Natural killer cell treated with Interleukin-12 subunit alpha and Interleukin-12 subunit beta and Interleukin-15 and Interleukin-18, amount 100 ng/mL, for 72 hours (primary cell): ENCODE data around the gene PRKCB. TPM values are rescaled to one million over a fixed set of nuclear protein-coding genes. Genes with fewer than 3 reads are reported as not detected.
"Not testable (repeated sequence)": the region's sequence is repeated elsewhere in the genome, so short reads cannot be mapped to it uniquely, and the experiment has no call there.

Experiments used
- ATAC-seq, 2 donors: fragments of 150-1000 bp; cut with Tn5 transposase in 1 of 2; sonication (Bioruptor Pico), chemical (Tn5 transposase) in 1 of 2; 2 replicates each; pipeline ENCODE4 v1.10.0; 2021
- DNase-seq: peaks from one replicate; pipeline ENCODE4 v3.0.0; 2022; ENCODE audit warnings: low spot score
- H3K27ac Mint-ChIP-seq, 2 donors: 1 replicate in 1 of 2; 2 replicates in 1 of 2; pipeline ENCODE4 v1.8.0; 2022; ENCODE audit warnings: mixed read lengths in 2 of 2, mild to moderate bottlenecking in 1 of 2, moderate library complexity in 1 of 2
- H3K27me3 Mint-ChIP-seq, 2 donors: 1 replicate in 1 of 2; 2 replicates in 1 of 2; pipeline ENCODE4 v1.8.0; 2022; ENCODE audit warnings: mixed read lengths in 2 of 2
- H3K36me3 Mint-ChIP-seq: one replicate; pipeline ENCODE4 v1.8.0; 2022; ENCODE audit warnings: mixed read lengths
- H3K4me1 Mint-ChIP-seq, 2 donors: 1 replicate in 1 of 2; 2 replicates in 1 of 2; pipeline ENCODE4 v1.8.0; 2022; ENCODE audit warnings: low read depth in 2 of 2, mixed read lengths in 2 of 2, mild to moderate bottlenecking in 1 of 2
- H3K4me3 Mint-ChIP-seq: one replicate; pipeline ENCODE4 v1.8.0; 2022; ENCODE audit warnings: mixed read lengths
- H3K9me3 Mint-ChIP-seq: 2 replicates; pipeline ENCODE4 v1.8.0; 2022; ENCODE audit warnings: mixed read lengths
- total RNA-seq, 2 donors: library from RNA; stranded (reverse); gene quantifications; one replicate each; pipeline ENCODE4 v1.2.3, GENCODE V29; 2022

Gene PRKCB
- total RNA-seq, 2 donors from 2014 or later: 193 to 273 TPM

DNA sequence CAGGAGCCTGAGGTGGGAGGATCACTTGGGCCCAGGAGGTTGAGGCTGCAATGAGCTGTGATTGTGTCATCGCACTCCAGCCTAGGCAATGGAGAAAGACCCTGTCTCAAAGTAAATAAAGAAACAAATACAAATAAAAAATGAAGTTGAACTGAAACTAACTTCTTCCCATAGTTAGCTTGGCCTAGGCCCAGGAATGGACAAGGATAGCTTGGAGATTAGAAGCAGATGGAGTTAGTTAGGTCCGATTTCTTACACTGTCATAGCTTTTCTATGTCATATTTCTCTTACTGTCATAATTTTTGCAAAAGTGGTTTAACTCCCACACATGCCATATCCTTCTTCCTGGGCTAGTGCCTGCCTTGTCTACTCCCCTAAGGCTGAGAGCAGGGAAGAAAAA lies 265.6 kb downstream of the PRKCB start:
- H3K27me3 Mint-ChIP-seq: no peaks in the 10 kb centered on the region

GRCh38 chr16:24102209-24102660 lies 266.5 kb downstream of the PRKCB start:
- no peaks in the 10 kb centered on the region for H3K9me3 Mint-ChIP-seq
- ATAC-seq (no peak), DNase-seq (no peak)
- peaks cover 13 to 21% of the 10 kb centered on the region in 2 donors for H3K4me1 Mint-ChIP-seq
- peaks cover 8% of the 10 kb centered on the region for H3K36me3 Mint-ChIP-seq
- H3K4me3 Mint-ChIP-seq: no peak overlapping the region
- H3K27me3 Mint-ChIP-seq: no peaks in the 10 kb centered on the region
- peak overlapping the region in 1 of 2 donors; percentile 64 for H3K27ac Mint-ChIP-seq

More for the DNA sequence above, 265.6 kb downstream of the PRKCB start:
- no peaks in the 10 kb centered on the region for H3K9me3 Mint-ChIP-seq
- H3K4me1 Mint-ChIP-seq: peaks cover 13 to 21% of the 10 kb centered on the region in 2 donors
- peaks cover 11% of the 10 kb centered on the region for H3K36me3 Mint-ChIP-seq
- no peak for ATAC-seq
- H3K27ac Mint-ChIP-seq: peak overlapping the region in 1 of 2 donors; percentile 3
- DNase-seq: no peak
- no peak overlapping the region for H3K4me3 Mint-ChIP-seq

DNA sequence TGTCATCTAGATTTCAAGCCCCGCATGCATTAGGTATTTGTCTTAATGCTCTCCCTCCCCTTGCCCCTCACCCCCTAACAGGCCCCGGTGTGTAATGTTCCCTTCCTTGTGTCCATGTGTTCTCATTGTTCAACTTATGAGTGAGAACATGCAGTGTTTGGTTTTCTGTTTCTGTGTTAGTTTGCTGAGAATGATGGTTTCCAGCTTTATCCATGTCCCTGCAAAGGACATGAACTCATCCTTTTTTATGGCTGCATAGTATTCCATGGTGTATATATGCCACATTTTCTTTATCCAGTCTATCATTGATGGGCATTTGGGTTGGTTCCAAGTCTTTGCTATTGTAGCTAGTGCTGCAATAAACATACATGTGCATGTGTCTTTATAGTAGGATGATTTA lies 269.7 kb downstream of the PRKCB start:
- H3K9me3 Mint-ChIP-seq, ATAC-seq, H3K36me3 Mint-ChIP-seq, H3K4me3 Mint-ChIP-seq, H3K27me3 Mint-ChIP-seq, DNase-seq, H3K27ac Mint-ChIP-seq: not testable (repeated sequence)
- peaks cover 6 to 15% of the 10 kb centered on the region in 2 donors for H3K4me1 Mint-ChIP-seq

DNA sequence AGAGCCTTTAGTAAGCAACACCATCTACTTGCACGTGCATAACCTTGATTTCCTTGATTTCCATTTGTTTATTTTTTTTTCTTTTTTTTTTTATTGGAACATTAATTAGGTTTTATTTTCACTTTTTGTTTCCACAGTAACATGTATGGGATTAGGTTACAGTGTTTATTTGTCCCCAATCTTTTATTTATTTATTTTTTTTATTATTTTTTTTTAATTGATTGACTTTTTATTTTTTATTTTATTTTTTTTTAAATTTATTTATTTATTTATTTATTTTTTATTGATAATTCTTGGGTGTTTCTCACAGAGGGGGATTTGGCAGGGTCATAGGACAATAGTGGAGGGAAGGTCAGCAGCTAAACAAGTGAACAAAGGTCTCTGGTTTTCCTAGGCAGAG lies 272.3 kb downstream of the PRKCB start:
- not testable (repeated sequence) for H3K4me3 Mint-ChIP-seq, ATAC-seq, H3K27ac Mint-ChIP-seq, DNase-seq, H3K4me1 Mint-ChIP-seq, H3K9me3 Mint-ChIP-seq, H3K36me3 Mint-ChIP-seq, H3K27me3 Mint-ChIP-seq

DNA sequence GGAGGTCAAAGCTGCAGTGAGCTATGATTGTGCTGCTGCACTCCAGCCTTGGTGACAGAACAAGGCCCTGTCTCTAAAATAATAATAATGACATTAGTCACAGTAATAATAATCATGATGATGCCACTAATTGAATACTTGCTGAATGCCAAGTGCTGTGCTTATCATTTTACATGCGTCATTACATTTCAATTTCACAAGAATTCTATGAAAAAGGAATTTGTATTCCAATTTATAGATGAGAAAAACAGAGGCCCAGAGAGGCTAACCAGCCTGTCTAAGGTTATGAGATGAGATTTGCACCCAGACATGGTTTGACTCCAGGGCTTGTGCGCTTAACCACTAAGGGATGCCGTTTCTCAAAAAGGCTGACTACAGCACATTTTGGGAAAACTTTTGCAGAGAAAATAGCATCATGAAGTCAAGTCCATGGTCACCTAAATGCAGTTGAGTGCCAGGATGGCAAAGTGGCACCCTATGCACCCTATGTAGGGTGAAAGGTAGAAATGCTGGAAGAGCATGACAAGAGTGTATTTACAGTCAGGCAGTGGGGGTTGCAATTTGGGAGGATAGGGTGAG lies 276.0 kb downstream of the PRKCB start:
- no peak overlapping the region for H3K27ac Mint-ChIP-seq
- ATAC-seq: no peak

DNA sequence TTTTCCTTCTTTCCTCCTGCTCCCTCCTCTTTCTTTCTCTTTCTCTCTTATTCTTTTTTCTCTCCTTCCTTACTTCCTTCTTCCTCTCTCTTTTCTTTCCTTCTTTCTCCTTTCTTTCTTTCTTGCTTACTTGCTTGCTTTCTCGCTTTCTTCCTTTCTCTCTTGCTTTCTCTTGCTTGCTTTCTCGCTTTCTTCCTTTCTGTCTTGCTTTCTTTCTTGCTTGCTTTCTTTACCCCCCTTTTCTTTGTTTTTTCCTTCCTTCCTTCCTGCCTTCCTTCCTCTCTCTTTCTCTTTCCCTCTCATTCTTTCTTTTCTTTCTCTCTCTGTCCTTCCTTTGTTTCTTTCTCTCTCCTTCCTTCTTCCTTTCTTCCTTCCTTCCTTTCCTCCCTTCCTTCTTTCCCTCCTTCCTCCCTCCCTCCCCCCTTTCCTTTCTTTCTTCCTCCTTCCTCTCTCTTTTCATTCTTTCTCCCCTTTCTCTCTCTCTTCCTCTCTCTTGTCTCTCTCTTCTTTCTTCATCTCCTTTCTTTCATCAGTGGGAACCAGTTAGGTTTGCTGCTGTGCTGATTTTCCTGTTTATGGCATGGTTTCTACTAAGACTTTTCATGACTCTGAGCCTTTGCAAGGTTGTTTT lies 277.4 kb downstream of the PRKCB start:
- H3K4me3 Mint-ChIP-seq: no peak overlapping the region
- DNase-seq (no peak), ATAC-seq (no peak)
- H3K4me1 Mint-ChIP-seq: peaks cover 9 to 16% of the 10 kb centered on the region in 2 donors
- H3K9me3 Mint-ChIP-seq: no peaks in the 10 kb centered on the region
- H3K36me3 Mint-ChIP-seq: peaks cover 22% of the 10 kb centered on the region
- peak overlapping the region in 1 of 2 donors; percentile 6 for H3K27ac Mint-ChIP-seq
- H3K27me3 Mint-ChIP-seq: no peaks in the 10 kb centered on the region

More for the DNA sequence above, 276.0 kb downstream of the PRKCB start:
- H3K9me3 Mint-ChIP-seq: no peaks in the 10 kb centered on the region
- no peaks in the 10 kb centered on the region for H3K27me3 Mint-ChIP-seq
- no peak overlapping the region for H3K4me3 Mint-ChIP-seq
- H3K36me3 Mint-ChIP-seq: peaks cover 22% of the 10 kb centered on the region
- no peak for DNase-seq
- H3K4me1 Mint-ChIP-seq: peaks cover 9 to 16% of the 10 kb centered on the region in 2 donors

DNA sequence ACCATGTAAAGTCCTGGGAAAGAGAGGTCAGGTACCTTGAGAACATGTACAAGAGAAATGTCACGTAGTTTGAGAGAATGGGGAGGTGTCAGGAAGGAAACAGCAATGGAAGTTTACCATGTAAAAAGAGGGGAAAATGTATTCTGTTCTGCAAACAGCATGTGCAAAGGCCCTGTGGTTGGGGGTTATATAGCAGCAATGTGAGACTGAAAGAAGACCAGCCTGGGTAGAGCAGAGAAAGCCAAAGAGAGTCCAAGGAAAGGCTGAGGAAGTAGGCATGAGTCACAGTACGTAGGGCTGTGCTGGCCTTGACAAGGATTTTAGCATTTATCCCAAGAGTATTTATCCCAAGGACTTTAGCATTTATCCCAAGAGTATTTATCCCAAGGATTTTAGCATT lies 279.1 kb downstream of the PRKCB start:
- H3K9me3 Mint-ChIP-seq: no peaks in the 10 kb centered on the region
- ATAC-seq (no peak), DNase-seq (no peak)
- peaks cover 9 to 16% of the 10 kb centered on the region in 2 donors for H3K4me1 Mint-ChIP-seq
- H3K27ac Mint-ChIP-seq: no peak overlapping the region
- no peaks in the 10 kb centered on the region for H3K27me3 Mint-ChIP-seq
- H3K36me3 Mint-ChIP-seq: peaks cover 22% of the 10 kb centered on the region
- no peak overlapping the region for H3K4me3 Mint-ChIP-seq

DNA sequence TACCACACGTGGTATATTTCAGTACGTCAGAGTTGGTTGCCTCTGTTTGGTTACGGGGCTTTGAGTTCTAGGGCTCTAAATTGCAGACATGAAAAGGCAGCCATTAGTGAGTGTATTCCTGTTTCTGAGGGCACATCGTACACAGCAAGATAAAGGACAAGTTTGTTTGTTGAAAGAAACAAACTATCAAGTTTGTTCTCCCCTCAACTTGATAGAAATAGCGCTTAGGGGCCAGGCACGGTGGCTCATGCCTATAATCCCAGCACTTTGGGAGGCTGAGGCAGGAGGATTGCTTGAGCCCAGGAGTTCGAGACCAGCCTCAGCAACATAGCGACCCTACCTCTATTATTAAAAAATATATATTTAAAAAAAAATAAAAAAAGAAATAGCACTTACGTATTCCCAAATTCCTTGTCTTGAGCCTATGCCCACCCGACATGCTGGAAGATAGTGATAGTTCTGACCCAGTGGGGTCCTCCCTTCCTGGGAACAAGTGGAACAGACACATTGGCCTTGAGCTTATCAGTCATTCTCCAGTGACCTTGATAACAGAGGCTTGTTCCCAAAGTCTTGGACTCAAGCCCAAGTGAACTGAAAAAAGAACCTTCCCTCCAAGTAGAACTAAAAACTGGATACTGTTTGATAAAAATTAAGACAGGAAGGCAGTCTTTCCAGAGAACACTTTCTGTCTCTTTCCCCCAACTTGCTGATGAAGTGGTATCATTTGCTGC lies 280.4 kb downstream of the PRKCB start:
- Mint-ChIP-seq H3K36me3 (peaks cover 28% of the 10 kb centered on the region), H3K27ac (no peak overlapping the region), H3K9me3 (no peaks in the 10 kb centered on the region), H3K4me3 (no peak overlapping the region), H3K4me1 (peaks cover 9 to 20% of the 10 kb centered on the region in 2 donors), H3K27me3 (no peaks in the 10 kb centered on the region)
- DNase-seq (no peak), ATAC-seq (no peak)

GRCh38 chr16:24116989-24117388 lies 281.2 kb downstream of the PRKCB start:
- peaks cover 28% of the 10 kb centered on the region for H3K36me3 Mint-ChIP-seq
- H3K9me3 Mint-ChIP-seq: no peaks in the 10 kb centered on the region
- H3K4me1 Mint-ChIP-seq: peaks cover 9 to 23% of the 10 kb centered on the region in 2 donors
- no peak overlapping the region for H3K27ac Mint-ChIP-seq
- DNase-seq: no peak
- no peak overlapping the region for H3K4me3 Mint-ChIP-seq
- H3K27me3 Mint-ChIP-seq: no peaks in the 10 kb centered on the region
- no peak for ATAC-seq

DNA sequence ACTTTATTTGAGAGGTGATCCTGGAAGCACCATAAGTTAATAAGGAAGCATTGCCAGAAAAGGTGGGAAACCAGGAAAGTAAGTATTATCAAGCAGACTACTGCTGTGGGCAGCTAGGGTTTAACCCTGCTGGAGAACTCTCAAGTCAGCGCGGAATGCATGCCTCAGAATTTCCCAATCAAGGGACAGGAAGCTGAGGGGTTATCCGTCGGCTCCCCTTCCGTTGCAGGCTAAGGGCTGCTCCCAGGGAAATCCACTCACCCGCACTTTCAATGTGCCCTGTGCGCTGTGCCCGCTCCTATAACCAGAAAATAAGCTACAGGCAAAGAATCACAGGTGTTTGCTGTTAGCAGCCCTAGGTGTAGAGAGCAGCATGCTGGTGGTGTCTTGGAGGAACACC lies 281.9 kb downstream of the PRKCB start:
- Mint-ChIP-seq H3K4me3 (no peak overlapping the region), H3K9me3 (no peaks in the 10 kb centered on the region), H3K36me3 (peaks cover 28% of the 10 kb centered on the region), H3K4me1 (peaks cover 9 to 24% of the 10 kb centered on the region in 2 donors), H3K27ac (no peak overlapping the region), H3K27me3 (no peaks in the 10 kb centered on the region)
- DNase-seq (no peak), ATAC-seq (no peak)

- no peak for ATAC-seq
- peaks cover 30% of the 10 kb centered on the region for H3K36me3 Mint-ChIP-seq
Measured at GRCh38 chr16:24118126-24118821, 282.5 kb downstream of the PRKCB start.

DNA sequence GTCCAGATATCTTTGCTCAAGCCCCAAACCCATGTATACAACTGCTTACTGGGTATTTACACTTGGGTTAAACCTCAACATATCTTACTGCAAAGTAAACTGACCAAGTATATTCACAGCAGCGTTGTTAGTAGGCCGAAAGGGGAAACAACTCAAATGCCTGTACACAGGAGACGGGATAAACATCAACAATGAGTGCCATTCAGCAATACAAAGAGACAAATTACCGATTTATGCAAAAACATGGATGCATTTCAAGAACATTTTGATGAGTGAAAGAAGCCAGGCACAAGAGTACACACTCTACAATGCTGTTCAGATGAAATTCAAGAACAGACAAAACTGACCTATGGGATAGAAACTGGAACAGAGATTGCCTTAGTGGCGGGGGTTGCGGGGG lies 284.0 kb downstream of the PRKCB start:
- Mint-ChIP-seq H3K27me3 (no peaks in the 10 kb centered on the region), H3K9me3 (no peaks in the 10 kb centered on the region), H3K27ac (no peak overlapping the region), H3K4me1 (peaks cover 0 to 18% of the 10 kb centered on the region in 2 donors), H3K36me3 (peaks cover 32% of the 10 kb centered on the region), H3K4me3 (no peak overlapping the region)
- no peak for DNase-seq
- ATAC-seq: no peak

More at GRCh38 chr16:24118126-24118821, 282.5 kb downstream of the PRKCB start:
- Mint-ChIP-seq H3K4me1 (peaks cover 5 to 22% of the 10 kb centered on the region in 2 donors), H3K9me3 (no peaks in the 10 kb centered on the region), H3K27me3 (no peaks in the 10 kb centered on the region), H3K27ac (no peak overlapping the region), H3K4me3 (no peak overlapping the region)
- DNase-seq: no peak

GRCh38 chr16:24123275-24123674 lies 287.5 kb downstream of the PRKCB start:
- H3K36me3 Mint-ChIP-seq: peaks cover 38% of the 10 kb centered on the region
- H3K9me3 Mint-ChIP-seq: no peaks in the 10 kb centered on the region
- no peak for DNase-seq
- H3K4me1 Mint-ChIP-seq: peaks cover 0 to 18% of the 10 kb centered on the region in 2 donors
- no peaks in the 10 kb centered on the region for H3K27me3 Mint-ChIP-seq
- H3K4me3 Mint-ChIP-seq: no peak overlapping the region
- H3K27ac Mint-ChIP-seq: no peak overlapping the region
- ATAC-seq: no peak
